Cardiac septum (tissue), 1 donor: ENCODE measurements around the gene CPA2. TPM values are rescaled to one million over a fixed set of nuclear protein-coding genes. Genes with fewer than 3 reads are reported as not detected.
"Not testable (repeated sequence)": the region's sequence is repeated elsewhere in the genome, so short reads cannot be mapped to it uniquely, and the experiment has no call there.

Experiments used
- DNase-seq: peaks from one replicate; pipeline ENCODE4 v3.0.0-alpha.2; 2020; ENCODE audit warnings: low spot score
- intact Hi-C: fragments of 100-400 bp; cut with DNase I; formaldehyde crosslinking; loops from one replicate; pipeline ENCODE4 v1.14.0; 2022
- total RNA-seq: library from RNA; stranded (reverse); fragmentation: NEBNext Ultra II Directional; extraction: Animal tissue kit (Norgen Biotek cat#: 25700); gene quantifications from one replicate; pipeline ENCODE4 v1.2.1, GENCODE V29; 2021
- donor health status: DM: no; HTN: no; CAD: no.

CPA2 gene
- total RNA-seq, 1 donor from 2014 or later = not detected

DNA sequence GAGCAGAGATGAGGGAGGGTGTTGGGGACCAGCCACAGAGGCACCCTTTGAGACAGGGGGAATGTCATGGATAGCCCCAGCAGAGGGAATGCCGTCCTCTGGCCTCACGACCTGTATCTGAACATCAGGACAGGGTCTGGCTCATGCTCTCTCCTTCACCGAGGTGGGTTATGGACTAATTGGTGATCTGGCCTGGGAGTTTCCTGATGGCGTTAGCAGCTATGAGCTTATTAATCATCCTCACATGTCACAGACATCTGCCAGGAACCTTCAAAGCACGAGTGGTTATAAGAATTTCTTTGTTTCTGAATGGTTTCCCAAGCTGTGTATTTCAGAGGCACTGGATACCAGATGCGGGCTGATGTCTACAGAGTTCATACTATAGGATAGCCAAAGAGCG, 33.2 kb downstream of the CPA2 start:
- intact Hi-C loops = no loop called here
- no peak for DNase-seq

DNA sequence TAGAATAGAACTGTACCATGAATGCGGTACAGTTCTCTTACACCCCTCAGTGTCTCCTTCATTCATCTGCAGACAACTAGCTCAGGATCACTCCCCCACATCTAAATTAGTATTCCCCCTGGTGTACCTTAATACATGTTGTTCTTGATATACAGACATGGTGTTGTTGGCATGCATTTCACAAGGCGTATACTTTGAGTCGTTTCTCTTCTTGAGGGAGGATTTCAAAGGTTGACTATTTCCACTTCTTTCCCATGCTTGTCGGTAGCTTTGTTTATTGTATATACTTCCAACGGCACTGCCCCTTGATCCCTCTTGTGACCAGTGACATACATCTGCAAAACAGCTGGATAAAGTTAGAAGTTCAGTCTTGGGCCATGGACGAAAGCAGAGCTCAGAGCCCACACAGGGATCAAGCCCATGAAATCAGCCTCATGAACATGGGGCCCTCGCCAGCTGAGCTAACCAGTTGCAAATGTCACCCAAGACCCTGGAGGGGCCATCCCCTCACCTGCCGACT, 34.9 kb downstream of the CPA2 start:
- intact Hi-C loops = no loop called here
- no peak for DNase-seq

DNA sequence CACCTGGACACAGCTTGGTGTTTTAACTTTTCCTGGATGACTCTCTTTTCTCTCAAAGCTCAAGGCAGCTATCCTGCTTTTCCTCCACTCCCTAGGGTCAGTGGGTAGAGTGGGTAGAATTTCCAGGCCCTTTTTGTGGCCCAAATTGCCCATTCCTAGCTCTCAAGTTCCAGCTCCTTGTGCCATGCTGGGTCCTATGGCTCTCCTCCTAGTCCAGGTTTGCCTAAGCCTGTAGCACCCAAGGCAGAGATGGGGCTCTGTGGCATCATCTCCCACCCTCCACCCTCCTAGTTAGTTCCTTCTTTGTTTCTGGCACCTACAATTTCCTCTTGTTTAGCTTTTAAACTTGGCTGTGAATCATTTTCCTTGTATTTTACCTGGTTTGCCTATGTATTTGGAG, 36.0 kb downstream of the CPA2 start:
- no peak for DNase-seq
- intact Hi-C loops = no loop called here

DNA sequence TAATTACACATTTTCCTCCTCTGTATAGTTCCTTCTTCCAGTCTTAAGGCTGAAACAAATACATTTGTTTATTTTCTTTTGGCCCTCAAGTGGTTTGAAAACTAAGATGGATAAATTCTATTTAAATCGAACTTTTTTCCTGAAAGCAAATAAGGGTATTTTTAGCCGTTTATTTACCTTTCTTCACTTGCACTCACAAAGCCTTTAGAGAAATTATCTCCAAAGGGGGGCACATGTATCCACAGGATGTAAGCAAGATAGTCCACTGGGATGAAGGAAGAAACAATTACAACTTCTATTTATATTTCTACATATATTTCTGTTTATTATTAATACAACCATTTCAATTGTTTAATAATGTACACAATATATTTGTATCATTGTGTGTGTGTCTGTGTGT, 36.5 kb downstream of the CPA2 start:
- intact Hi-C loops = no loop called here

DNA sequence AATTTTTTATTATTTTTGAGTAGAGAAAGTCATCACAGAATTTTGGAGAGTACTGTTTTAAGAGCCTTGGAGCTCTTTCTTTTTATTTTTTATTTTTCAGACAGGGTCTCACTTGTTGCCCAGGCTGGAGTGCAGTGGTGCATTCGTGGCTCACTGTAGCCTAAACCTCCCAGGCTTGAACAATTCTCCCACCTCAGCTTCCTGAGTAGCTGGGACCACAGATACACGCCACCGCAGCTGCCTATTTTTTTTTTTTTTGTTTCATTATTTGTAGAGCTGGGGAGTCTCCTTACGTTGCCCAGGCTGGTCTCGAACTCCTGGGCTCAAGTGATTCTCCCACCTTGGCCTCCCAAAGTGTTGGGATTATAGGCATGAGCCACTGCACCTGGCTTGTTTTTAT, 36.9 kb downstream of the CPA2 start:
- DNase-seq = no peak
- intact Hi-C loops = no loop called here

More for the DNA sequence above, 36.5 kb downstream of the CPA2 start:
- DNase-seq = no peak

DNA sequence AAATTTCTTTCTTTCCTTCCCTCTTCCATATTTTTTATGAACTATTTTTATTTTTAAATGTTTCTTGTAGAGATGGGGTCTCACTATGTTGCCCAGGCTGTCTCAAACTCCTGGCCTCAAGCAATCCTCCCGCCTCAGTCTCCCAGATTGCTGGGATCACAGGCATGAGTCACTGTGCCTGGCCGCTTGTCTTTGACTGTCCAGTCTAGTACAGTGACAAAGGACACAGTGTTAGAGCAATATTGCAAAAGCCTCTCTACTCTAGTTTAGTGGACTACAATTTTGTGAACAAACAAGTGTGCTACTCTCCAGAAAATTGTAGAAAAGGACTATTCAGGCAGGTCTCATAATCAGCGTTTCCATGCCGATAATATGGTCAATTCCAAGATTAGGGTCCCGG, 37.3 kb downstream of the CPA2 start:
- intact Hi-C loops = no loop called here
- no peak for DNase-seq

DNA sequence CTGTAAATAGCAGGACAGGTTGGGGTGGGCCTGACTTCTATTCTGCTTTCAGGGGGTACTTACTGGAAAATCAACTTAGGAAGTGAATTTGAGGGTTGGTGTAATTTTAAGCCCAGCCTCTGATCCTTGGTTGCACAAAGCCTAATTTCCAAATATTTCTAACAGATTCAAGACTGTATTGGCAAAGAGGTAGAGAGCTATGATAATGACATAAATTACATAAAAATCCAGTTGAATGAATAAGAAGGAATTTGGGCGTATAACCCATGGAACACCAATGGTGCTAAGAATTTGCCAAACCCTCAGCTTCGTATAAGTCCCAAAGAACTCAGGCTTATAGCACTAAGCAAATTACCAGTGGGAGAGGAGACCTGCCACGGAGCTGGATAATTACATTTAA, 38.2 kb downstream of the CPA2 start:
- intact Hi-C loops = no loop called here
- DNase-seq = no peak

DNA sequence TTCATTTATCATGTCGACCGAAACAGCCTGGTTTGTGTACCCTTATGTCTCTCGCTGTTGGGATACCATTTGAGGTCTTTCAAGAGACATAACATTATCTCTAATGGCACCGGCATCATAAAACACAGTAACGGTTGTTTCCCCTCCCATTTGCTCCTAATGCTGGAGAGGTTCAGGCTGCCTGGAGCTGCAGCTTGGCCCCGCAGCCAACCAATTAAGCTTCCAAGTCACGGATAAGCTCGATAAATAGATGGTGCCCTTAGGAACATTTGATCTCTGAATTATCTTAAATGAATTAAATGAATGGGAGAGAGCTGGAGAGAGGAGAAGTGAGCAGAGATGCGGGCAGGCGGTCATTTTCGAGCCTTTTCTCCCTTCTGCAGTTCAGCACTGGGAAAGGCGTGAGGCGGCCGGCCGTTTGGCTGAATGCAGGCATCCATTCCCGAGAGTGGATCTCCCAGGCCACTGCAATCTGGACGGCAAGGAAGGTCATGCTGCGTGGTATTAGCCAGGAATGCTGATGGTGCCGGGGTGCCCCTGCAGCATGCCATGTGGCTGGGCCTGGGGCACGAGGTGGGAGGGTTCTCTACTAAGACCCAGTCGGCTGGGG, 38.9 kb downstream of the CPA2 start:
- no peak for DNase-seq
- intact Hi-C loops = no loop called here

DNA sequence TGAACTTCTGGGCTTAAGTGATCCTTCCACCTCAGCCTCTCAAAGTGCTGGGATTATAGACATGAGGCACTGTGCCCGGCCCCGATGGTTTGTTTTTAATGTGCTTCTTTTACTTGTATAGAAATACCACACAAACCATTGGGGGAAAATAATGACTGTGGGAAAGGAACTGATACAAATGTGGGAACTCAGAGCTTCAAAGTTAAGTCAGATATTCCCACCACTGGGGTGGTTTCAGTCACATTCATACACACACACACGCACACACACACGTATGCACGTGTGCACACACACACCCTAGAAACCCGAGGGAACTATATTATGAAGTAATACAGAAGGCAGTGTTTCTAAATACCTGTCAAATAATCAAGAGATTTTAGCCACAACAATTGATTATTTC, 43.3 kb downstream of the CPA2 start:
- DNase-seq = no peak
- intact Hi-C loops = no loop called here

DNA sequence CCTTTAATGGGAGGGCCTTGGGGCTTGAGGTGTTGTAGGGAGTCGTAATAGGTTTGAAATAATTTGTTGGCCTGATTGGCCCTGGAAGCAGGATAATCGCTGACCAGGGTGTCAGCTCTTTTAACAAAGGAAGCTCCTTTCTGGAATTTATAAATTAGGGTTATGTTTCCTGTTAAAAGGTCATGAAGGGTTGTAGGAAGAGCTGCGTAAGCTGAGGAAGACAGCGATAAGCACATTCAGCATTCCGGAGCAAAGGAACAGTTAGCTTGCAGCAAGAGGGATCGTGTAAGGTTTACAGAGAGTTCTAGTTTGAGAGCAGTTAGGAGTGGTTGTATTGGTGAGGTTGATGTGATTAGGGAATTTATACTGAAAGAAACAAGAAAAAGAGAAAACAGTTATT, 47.6 kb downstream of the CPA2 start:
- intact Hi-C loops = no loop called here
- no peak for DNase-seq

DNA sequence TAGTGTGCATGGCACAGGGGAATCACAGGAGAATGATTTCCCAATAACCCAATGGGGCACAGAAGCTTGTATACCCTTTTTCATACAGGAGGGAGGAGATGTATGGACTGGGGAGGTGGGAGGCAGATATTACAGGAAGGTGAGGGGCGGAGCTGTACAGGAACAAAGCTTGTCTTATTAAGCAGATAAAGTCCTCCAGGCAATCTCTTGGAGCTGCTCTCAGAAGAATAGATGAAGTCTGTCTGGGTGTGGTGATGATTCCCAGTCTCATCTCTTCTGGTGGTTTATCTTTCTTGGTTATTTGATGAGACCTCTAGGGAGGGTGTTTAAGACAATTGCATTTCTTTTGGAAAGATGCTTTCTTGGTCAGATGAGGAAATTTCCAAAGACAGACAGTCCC, 52.9 kb downstream of the CPA2 start:
- no peak for DNase-seq
- intact Hi-C loops = no loop called here

DNA sequence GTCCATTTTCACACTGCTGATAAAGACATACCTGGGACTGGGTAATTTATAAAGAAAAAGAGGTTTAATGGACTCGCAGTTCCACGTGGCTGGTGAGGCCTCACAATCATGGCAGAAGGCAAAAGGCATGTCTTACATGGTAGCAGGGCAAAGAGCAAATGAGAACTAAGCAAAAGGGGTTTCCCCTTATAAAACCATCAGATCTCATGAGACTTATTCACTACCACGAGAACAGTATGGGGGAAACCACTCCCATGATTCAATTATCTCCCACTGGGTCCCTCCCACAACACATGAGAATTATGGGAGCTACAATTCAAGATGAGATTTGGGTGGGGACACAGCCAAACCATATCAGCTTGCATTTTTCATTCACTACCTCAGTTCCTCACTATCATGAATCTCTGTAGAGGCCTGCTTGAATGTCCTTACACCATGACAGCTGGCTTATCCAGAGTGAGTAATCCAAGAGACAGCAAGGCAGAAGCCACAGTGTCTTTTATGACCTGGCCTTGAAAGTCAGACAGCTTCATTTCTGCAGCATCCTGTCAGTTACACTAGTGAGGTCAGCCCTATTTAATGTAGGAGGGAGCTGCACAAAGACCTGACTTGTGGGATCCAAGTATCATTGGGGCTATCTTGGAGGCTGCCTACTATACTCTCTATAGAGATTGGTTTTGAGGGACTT, 55.0 kb downstream of the CPA2 start:
- intact Hi-C loops = not testable (repeated sequence)

DNA sequence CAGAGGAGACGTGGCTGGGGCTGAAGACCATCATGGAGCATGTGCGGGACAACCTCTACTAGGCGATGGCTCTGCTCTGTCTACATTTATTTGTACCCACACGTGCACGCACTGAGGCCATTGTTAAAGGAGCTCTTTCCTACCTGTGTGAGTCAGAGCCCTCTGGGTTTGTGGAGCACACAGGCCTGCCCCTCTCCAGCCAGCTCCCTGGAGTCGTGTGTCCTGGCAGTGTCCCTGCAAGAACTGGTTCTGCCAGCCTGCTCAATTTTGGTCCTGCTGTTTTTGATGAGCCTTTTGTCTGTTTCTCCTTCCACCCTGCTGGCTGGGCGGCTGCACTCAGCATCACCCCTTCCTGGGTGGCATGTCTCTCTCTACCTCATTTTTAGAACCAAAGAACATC, 56.0 kb downstream of the CPA2 start:
- intact Hi-C loops = no loop called here
- no peak for DNase-seq

More for the DNA sequence above, 55.0 kb downstream of the CPA2 start:
- DNase-seq = not testable (repeated sequence)

DNA sequence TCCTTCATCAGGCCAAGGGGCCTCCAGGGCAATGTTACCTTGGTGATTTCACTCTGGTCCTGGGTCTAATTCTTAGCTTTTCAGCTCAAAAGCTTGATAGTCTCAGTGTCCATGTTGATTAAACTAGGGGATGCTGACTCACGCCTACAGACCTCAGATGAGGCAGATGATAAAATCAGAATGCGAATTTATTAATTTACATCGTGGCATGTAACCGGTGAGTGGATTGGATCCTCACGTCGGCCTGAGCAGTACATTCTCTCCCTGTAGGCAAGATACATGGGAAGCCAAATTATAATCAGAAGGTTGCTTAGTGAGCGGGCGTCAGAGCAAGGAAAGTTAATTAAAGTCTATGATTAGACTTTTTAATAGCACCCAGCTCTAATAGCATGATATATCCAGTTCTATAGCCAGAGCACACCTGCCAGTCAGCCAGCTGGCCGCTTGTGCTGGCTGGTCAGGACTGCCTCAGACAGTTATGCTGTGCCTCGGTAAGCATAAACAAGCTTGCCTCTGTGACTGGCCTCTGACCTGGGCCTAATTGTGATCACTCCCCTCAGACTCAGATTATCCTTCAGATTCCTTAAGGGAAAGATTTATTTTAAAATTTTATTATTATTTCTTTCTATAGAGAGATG, 57.8 kb downstream of the CPA2 start:
- intact Hi-C loops = no loop called here
- no peak for DNase-seq

DNA sequence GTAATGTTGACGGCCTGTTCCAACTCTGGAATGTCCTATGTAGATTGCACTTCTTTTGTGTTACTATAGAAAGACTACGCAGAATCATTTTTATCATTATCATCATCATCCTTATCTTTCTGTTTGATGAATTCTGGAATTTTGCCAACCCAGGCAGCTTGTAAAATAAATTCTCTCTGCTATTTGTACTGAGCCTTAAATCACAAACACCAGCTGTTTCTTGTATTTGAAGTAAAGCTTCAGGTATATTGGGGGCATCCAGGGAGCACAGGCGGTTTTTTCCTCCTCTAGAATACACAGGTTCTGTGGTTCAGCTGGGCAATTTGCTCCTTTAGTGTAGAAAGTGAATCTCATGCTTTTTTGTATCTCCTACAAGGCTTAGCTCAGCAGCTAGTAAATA, 63.0 kb downstream of the CPA2 start:
- no peak for DNase-seq
- intact Hi-C loops = no loop called here

DNA sequence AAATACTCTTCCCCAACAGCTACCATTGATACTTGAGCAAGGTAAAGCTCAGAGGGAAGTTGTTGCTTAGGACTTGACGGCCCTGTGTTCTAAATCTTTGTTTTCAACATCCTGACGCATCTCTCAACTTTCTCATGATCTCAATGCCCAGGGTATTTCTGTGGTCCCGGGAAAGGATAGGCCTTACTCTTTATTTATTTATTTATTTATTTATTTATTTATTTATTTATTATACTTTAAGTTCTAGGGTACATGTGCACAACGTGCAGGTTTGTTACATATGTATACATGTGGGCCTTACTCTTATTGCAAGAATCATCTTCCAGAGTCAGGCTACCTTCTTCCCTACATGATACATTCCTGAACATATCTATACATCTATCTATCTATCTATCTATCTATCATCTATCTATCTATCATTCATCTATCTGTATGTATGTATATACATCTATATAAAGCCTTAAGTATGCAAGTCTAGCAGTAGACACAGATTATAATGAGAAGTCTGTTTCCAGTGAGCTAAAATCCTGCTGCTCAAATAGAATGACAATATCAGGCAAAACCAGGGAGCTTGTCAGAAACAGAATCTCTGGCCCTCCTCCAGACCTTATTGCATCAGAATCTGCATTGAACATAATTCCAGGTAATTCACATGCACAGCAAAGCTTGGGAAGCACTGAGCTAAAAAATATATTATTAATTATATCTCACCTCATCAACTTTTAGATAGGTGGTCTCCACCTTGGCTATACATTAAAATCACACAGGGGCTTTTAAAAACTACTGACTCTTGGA, 65.8 kb downstream of the CPA2 start:
- DNase-seq = no peak
- intact Hi-C loops = no loop called here

DNA sequence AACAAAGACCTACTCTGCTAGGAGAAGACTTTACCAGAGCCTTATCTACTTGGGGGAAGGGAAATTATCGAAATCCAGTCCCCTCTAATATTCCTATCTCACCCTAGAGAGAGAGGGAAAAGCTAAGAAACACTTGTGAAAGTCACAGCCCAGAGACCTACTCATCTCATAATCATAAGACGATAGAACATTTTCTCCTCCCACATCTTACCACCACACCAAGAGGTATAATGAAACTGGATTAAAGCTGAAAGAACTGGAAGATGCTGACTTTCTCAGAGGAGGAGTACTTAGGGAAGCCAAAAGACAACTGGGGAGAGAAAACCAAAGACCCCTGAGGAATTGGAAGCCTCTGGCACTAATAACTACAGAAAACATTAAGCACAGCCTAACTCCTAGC, 67.2 kb downstream of the CPA2 start:
- DNase-seq = no peak
- intact Hi-C loops = no loop called here

DNA sequence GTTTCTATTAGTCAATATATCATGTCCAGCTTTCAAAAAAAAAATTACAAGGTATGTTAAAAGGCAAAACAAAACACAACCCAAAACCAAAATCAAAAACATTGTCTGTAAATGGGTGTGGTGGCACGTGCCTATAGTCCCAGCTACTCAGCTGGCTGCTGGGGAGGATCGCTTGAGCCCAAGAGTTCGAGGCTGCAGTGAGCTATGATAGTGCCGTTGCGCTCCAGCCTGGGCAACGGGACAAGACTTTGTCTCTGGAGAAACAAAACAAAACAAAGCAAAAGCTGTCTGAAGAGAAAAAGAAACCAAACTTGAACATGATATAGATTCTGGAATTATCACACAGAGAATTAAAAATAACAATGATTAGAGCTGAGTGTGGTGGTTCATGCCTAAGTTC, 67.6 kb downstream of the CPA2 start:
- intact Hi-C loops = no loop called here
- DNase-seq = no peak

DNA sequence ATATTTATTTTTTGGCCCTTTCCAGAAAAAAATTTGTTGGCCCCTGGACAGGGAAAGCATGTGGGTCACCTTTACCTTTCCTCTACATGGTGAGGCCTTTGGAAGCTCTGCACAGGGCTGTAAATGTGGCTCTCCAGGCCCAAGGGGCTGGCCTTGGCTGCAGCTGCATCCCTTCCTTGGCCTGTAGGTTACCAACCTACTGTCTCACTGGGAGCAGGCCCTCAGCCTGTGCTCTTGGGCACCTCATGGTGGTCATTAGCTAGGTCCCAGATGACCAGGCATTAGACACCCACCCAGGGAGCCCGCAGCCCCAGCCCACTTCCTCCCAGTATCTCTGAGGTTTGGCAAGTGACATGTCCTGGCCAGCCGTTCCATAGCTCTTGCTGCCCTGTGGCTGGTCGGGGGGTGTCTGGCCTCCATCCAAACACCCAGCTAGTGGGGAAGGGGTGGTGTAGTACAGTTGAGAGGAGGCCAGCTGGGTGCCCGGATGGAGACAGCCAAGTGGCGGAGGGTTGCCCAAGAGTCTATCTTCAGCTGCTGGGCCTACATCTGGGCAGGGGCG, 70.8 kb downstream of the CPA2 start:
- intact Hi-C loops = no loop called here
- no peak for DNase-seq

DNA sequence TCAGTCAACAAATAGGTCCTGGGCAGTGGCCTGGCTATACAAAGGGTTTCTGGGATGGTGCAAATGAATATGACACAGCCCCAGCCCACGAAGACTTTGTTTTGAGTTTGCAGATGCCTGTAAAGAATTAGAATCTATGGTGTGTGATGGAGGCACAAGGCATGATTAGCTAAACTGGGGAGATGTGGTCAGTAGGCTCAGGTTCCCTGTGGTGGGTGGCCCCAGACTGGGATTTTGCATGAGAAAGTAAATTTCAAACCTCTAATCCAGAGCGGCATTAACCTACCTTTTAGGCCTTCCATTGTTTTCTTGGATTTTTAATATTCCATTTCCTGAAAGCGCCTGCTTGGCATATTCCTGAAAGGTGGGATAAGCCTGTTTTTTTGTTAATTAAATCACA, 71.6 kb downstream of the CPA2 start:
- DNase-seq = no peak
- intact Hi-C loops = no loop called here
